ENCODE measurements around the gene FBF1.

DNA sequence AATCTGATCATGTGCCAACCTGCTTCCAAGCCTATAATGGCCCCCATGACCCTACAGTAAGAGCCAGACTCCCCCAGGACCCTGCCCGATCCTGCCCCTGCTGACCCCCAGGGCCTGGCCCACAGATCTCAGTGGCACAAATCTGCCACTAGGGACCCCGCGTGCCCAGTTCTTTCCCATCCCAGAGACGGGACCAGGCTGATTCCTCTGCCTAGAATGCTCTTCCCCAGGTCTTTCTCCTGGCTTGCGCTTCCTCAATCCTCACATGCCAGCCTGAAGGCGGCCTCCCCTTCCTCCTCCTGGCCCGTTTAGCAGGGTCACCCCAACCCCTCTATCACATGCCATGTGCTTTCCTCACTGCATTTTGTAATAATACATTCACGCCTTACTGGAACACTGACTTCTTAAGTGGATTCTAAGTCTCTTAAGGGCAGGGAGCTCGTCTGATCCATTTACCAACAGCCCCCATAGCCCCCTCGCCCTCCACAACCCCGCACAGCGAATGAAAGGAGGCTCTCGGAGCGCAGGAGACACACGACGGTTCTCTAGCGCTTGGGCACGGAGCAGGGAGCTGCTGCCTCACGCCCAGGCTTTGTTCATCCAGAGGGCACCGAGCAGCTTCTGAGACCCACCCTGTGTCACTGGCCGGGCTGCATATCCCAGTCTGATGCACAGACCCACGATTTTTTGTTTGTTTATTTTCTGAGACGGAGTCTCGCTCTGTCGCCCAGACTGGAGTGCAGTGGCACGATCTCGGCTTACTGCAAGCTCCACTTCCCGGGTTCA lies 45.3 kb downstream of the FBF1 start:
- TF ChIP-seq, protein P1, sequence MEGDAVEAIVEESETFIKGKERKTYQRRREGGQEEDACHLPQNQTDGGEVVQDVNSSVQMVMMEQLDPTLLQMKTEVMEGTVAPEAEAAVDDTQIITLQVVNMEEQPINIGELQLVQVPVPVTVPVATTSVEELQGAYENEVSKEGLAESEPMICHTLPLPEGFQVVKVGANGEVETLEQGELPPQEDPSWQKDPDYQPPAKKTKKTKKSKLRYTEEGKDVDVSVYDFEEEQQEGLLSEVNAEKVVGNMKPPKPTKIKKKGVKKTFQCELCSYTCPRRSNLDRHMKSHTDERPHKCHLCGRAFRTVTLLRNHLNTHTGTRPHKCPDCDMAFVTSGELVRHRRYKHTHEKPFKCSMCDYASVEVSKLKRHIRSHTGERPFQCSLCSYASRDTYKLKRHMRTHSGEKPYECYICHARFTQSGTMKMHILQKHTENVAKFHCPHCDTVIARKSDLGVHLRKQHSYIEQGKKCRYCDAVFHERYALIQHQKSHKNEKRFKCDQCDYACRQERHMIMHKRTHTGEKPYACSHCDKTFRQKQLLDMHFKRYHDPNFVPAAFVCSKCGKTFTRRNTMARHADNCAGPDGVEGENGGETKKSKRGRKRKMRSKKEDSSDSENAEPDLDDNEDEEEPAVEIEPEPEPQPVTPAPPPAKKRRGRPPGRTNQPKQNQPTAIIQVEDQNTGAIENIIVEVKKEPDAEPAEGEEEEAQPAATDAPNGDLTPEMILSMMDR (conservative IDR thresholded peaks at IDR 0.05; ENCODE audit: low read length), result peak; percentile 55
- no peak for TF ChIP-seq EZH2phosphoT487 (IDR thresholded peaks at IDR 0.05; ENCODE audit: borderline replicate concordance)
